Measurements from ENCODE around the gene TOGARAM2. TPM values are rescaled to one million over a fixed set of nuclear protein-coding genes. Genes with fewer than 3 reads are reported as not detected.

The TOGARAM2 gene
- total RNA-seq, 2 donors from 2014 or later, result 0.86 to 4.2 TPM

- no peaks in the 10 kb centered on the region for H3K27me3 ChIP-seq (ENCODE audit: control insufficient read depth, insufficient read depth, low read length, poor library complexity, severe bottlenecking)
- no peak overlapping the region for H3K9ac ChIP-seq (ENCODE audit: extremely low read depth, low read length, poor library complexity, severe bottlenecking)
- peaks cover 8% of the 10 kb centered on the region for H3K4me1 ChIP-seq (ENCODE audit: control insufficient read depth, insufficient read depth, low read length)
- H3K9me3 Mint-ChIP-seq, result no peaks in the 10 kb centered on the region
- no peak overlapping the region for H3K27ac ChIP-seq (ENCODE audit: low read depth, low read length)
- no peak overlapping the region for H3K4me3 ChIP-seq (ENCODE audit: low read length)
- H3K4me3 Mint-ChIP-seq, result no peak overlapping the region
- WGBS, 2 experiments (ENCODE audit: insufficient coverage in 1 of 2, insufficient read length in 1 of 2), result 75 to 78% methylated on average over 12 of the region's 12 CpGs
- TF ChIP-seq CTCF (conservative IDR thresholded peaks at IDR 0.05), result no peak
- no peaks in the 10 kb centered on the region for H3K27me3 Mint-ChIP-seq (ENCODE audit: insufficient read depth)
- H3K27ac Mint-ChIP-seq, result no peak overlapping the region
- no peak for DNase-seq
- H3K9me3 ChIP-seq (ENCODE audit: control insufficient read depth, low read length), result no peaks in the 10 kb centered on the region
- H3K4me1 Mint-ChIP-seq, result peaks cover 16% of the 10 kb centered on the region
- no peaks in the 10 kb centered on the region for H3K36me3 Mint-ChIP-seq (ENCODE audit: low read depth)
- no peaks in the 10 kb centered on the region for H3K36me3 ChIP-seq (ENCODE audit: control insufficient read depth, insufficient read depth, low read length)
These were observed 25.2 kb downstream of the TOGARAM2 start for GRCh38 chr2:29006092-29006979.

GRCh38 chr2:29006980-29007301, 25.8 kb downstream of the TOGARAM2 start:
- Mint-ChIP-seq H3K27me3 (ENCODE audit: insufficient read depth) (no peaks in the 10 kb centered on the region), H3K4me3 (no peak overlapping the region), H3K36me3 (ENCODE audit: low read depth) (no peaks in the 10 kb centered on the region), H3K4me1 (peaks cover 22% of the 10 kb centered on the region), H3K27ac (no peak overlapping the region), H3K9me3 (no peaks in the 10 kb centered on the region)
- TF ChIP-seq CTCF (conservative IDR thresholded peaks at IDR 0.05), result no peak
- Histone ChIP-seq H3K27ac (ENCODE audit: low read depth, low read length) (no peak overlapping the region), H3K36me3 (ENCODE audit: control insufficient read depth, insufficient read depth, low read length) (no peaks in the 10 kb centered on the region), H3K9ac (ENCODE audit: extremely low read depth, low read length, poor library complexity, severe bottlenecking) (no peak overlapping the region), H3K4me3 (ENCODE audit: low read length) (no peak overlapping the region), H3K4me1 (ENCODE audit: control insufficient read depth, insufficient read depth, low read length) (peaks cover 13% of the 10 kb centered on the region), H3K27me3 (ENCODE audit: control insufficient read depth, insufficient read depth, low read length, poor library complexity, severe bottlenecking) (no peaks in the 10 kb centered on the region), H3K9me3 (ENCODE audit: control insufficient read depth, low read length) (no peaks in the 10 kb centered on the region)
- WGBS, 2 experiments (ENCODE audit: insufficient coverage in 1 of 2, insufficient read length in 1 of 2), result 89 to 94% methylated on average over 1 to 2 of the region's 2 CpGs
- DNase-seq, result no peak

GRCh38 chr2:29009270-29009669, 28.2 kb downstream of the TOGARAM2 start:
- H3K27me3 Mint-ChIP-seq (ENCODE audit: insufficient read depth), result peaks cover 4% of the 10 kb centered on the region
- H3K27me3 ChIP-seq (ENCODE audit: control insufficient read depth, insufficient read depth, low read length, poor library complexity, severe bottlenecking), result no peaks in the 10 kb centered on the region
- no peak overlapping the region for H3K27ac ChIP-seq (ENCODE audit: low read depth, low read length)
- no peak overlapping the region for H3K9ac ChIP-seq (ENCODE audit: extremely low read depth, low read length, poor library complexity, severe bottlenecking)
- peaks cover 29% of the 10 kb centered on the region for H3K4me1 Mint-ChIP-seq
- no peak overlapping the region for H3K4me3 Mint-ChIP-seq
- DNase-seq, result no peak
- WGBS, 2 experiments (ENCODE audit: insufficient coverage in 1 of 2, insufficient read length in 1 of 2), result 92 to 95% methylated on average over 7 to 9 of the region's 9 CpGs
- no peak overlapping the region for H3K27ac Mint-ChIP-seq
- H3K4me3 ChIP-seq (ENCODE audit: low read length), result no peak overlapping the region
- H3K9me3 Mint-ChIP-seq, result no peaks in the 10 kb centered on the region
- no peaks in the 10 kb centered on the region for H3K9me3 ChIP-seq (ENCODE audit: control insufficient read depth, low read length)
- H3K4me1 ChIP-seq (ENCODE audit: control insufficient read depth, insufficient read depth, low read length), result peaks cover 13% of the 10 kb centered on the region
- no peaks in the 10 kb centered on the region for H3K36me3 ChIP-seq (ENCODE audit: control insufficient read depth, insufficient read depth, low read length)
- no peaks in the 10 kb centered on the region for H3K36me3 Mint-ChIP-seq (ENCODE audit: low read depth)
- no peak for TF ChIP-seq CTCF (conservative IDR thresholded peaks at IDR 0.05)

Data from endodermal cell (in vitro differentiated cells).